ENCODE data around the gene PRKN.
"Not testable (repeated sequence)": the region's sequence is repeated elsewhere in the genome, so short reads cannot be mapped to it uniquely, and the experiment has no call there.

The PRKN gene

DNA sequence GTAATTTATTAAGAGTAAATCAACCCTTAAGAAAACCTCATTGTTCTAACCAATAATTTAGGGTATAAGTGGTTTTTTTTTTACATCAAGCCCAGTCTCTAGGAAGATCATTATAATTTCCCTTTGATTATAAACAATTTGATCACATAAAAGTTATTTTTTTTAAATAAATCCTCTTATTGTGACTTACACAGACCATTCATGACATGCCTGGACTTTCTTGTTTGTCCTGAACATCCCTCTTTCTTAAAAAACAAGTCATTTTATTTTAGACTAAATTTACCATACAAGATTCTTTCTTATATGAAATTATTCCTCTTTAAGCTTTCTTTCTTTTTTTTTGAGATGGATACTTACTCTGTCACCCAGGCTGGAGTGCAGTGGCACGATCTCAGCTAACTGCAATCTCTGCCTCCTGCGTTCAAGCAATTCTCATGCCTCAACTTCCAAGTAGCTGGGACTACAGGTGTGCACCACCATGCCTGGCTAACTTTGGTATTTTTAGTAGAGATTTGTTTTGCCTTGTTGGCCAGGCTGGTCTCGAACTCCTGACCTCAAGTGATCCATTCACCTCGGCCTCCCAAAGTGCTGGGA lies 1400.1 kb downstream of the PRKN start:
- DNase-seq: no peak

- peak in 34 of 51 donors; percentile 5 to 88 (median 48) for DNase-seq
These were observed 1408.3 kb downstream of the PRKN start for GRCh38 chr6:161319231-161319630.

DNA sequence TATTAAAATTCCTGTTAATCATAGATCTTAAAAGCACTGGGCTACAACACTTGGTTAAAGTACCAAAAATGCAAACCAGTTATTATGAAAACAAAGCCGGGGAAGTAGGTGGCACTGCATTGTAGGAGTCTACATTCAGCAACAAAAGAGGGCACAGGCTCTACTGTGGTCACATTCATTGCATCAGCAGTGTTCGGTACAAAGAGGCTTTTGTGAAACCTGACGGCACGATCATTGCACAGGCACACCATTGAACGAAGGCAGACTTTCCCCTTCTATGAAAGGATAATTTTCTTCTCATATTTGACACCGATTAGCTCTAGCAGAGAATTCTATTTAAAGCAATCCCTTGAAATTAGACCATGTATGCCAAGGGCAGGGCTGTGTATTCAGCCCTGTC lies 1409.1 kb downstream of the PRKN start:
- DNase-seq: peak in 38 of 51 donors; percentile 4 to 87 (median 41)

DNA sequence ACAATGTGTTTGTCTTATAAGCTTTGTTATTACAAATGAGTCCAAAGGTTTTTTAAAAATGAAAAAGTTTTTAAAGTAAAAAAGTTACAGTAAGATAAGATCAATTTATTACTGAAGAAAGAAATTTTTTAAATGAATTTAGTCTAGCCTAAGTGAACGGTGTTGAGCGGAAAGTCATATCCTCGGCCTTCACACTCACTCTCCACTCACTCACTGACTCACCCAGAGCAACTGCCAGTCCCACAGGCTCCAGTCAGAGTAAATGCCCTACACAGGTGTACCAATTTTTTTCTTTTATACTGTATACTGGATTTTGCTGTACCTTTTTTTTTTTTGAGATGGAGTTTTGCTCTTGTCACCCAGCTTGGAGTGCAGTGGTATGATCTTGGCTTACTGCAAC lies 1411.0 kb downstream of the PRKN start:
- DNase-seq: no peak

- DNase-seq: not testable (repeated sequence)
These were observed 1412.2 kb downstream of the PRKN start for GRCh38 chr6:161315246-161315917.

- DNase-seq: not testable (repeated sequence)
These were observed 1412.9 kb downstream of the PRKN start for GRCh38 chr6:161314541-161315245.

- DNase-seq: no peak
These were observed 1413.5 kb downstream of the PRKN start for GRCh38 chr6:161313940-161314509.

DNA sequence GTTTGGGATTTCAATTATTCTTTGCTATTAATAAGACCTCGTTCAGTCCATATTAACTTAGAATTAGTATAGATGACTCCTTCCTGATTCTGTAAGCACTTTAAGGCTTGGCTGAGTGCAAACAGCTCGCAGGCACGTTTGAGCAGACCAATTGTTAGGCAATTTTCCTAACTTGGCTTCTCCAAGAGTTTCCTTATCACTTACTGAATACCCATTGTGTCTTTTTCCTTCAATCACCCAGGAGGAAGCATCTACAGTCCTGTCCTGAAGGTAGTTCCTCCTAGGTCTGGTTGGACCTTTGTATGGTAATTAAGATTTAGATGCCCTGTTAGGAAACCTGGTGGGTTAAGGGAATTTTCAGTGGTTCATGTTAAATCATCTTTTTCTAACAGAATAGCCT lies 1414.1 kb downstream of the PRKN start:
- not testable (repeated sequence) for DNase-seq

DNA sequence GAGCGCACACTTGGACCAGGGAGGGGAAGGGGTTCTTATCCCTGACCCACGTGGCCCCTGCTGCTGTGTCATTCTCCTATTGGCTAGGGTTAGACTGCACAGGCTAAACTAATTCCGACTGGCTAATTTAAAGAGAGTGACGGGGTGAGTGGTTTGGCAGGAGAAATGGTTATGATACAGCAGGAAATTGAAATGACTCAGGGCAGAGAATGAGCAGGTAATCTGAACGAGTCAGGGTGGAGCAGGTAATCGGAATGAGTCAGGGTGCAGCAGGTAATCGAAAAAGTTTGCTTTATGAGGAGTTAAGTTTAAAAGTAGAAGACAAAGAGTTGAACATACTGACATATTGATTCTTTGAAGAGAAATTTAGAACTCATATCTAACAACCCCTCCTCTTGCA lies 1417.8 kb downstream of the PRKN start:
- DNase-seq: not testable (repeated sequence)

DNA sequence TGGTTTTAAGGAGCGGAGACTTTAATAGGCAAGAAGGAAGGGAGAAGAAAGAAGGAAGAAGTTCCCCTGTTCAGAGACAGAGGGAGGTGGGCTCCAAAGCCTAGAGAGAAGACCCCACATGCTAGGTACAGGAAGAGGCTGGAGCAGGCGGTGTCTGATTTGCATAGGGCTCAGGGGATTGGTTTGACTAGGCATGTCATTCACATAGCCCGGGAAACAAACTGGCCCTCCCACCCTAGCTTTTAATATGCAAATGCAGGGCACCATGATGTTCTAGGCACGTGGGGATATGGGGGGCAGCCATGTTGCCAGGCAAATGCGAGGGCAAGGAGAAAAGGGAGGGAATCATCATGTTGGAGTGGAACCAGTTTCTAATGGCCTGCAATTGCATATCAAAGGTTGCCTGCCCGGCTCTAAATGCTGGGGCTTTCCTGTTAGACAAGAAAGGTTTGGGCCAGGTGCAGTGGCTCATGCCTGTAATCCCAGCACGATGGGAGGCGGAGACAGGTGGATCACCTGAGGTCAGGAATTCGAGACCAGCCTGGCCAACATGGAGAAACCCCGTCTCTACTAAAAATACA lies 1419.4 kb downstream of the PRKN start:
- no peak for DNase-seq

DNA sequence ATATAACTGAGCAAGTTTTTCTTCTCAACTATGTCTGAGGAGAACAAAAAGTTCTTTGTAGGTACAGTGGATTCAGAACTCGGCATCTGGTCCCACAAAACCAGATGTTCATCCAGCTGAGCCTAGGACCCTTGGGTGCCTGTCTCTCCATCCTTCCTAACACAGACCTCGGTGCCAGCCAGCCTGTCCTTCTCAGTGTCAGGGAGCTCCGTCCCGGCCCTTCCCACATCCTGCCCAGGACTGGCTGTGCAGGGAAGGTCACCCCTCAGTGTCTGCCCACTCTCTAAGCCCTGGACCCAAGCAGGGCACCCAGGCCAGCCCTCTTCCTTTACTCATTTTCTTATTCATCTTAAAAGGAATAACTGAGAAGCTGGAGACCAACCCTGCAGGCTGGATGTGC lies 1421.7 kb downstream of the PRKN start:
- DNase-seq: peak in 9 of 51 donors; percentile 6 to 46 (median 18)

DNA sequence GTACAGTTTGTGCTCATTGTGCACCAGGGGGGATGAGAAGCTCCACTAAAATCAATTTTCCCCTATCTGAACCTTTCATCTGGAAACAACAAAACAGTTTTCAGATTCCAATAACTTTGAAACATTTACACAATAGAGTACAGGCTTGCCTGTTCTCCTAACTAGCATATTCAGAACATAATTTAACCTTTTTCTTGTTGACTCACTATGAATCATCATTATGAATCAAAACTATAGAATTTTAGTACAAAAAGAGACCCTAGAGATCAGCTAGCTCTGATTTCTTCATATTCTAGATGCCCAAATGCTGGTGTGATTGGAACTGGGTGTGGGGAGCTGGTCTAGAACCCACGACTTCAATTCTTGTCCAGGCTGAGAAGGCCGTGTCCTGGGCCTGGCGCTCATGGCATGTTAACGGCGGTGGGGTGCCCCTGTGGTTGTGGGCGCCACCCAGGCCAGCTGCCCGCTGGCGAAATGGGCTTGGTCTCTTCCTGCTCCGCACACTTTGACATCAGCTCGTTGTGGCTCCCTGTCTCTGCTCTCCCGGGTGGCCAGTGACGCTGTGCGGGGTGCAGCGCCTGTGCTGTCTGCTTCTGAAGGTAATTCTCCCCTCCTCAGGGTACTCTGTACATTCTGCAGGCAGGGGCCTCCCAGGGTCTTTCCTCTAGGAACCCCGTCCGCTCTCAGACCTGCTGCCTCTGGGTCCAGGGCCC lies 1423.8 kb downstream of the PRKN start:
- DNase-seq: no peak

DNA sequence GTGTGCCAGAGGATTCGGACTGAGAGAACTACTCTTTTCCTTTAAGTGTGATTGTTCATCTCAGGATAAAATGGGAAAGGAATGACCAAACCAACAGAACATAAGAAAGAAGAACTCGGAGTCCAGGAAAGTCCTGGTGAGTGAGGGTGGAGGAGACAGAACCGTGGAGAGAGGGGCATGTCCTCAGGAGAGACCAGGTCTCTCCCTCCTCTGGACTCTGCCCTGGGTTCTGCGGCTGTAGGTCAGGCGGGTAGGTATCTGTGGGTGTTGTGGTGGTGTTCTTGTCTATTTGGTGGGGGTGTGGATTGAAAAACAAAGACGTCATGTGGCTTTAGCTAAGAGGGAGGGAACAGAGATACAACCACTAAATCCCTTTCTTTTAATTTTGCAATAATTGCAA lies 1424.6 kb downstream of the PRKN start:
- DNase-seq: no peak

- no peak for DNase-seq
These were observed 1426.2 kb downstream of the PRKN start for GRCh38 chr6:161301338-161301737.

- no peak for DNase-seq
These were observed 1426.7 kb downstream of the PRKN start for GRCh38 chr6:161300823-161301222.

DNA sequence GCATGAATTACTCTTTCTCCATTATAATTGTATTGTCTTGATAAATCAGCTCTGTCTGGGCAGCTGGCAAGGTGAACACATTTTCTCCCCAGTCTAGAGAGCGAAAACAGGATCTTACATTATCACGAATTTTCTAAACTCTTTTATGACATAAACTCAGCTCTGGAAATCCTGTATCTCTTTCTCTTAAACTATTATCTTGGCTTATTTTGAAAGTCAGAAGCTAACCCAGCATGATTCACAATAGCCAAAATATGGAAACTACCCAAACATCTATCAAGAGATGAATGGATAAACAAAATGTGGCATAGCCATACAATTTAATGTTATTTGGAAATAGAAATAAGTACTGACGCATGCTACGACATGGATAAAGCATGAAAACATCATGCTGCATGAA lies 1427.8 kb downstream of the PRKN start:
- DNase-seq: no peak

Measured in hypothalamus (tissue), 51 donors.